DLD1 (cell line): ENCODE data around the gene RPS6KA5.
"Not testable (repeated sequence)": the region's sequence is repeated elsewhere in the genome, so short reads cannot be mapped to it uniquely, and the experiment has no call there.

ENCODE experiments used
- in situ Hi-C: cut with HindIII; loops from 2 replicates; pipeline ENCODE4 v1.10.0; 2017; ENCODE audit warnings: low sequenced_read_pairs

Gene RPS6KA5

GRCh38 chr14:90883782-90884181, 176.7 kb downstream of the RPS6KA5 start:
- in situ Hi-C loops = no loop called here

DNA sequence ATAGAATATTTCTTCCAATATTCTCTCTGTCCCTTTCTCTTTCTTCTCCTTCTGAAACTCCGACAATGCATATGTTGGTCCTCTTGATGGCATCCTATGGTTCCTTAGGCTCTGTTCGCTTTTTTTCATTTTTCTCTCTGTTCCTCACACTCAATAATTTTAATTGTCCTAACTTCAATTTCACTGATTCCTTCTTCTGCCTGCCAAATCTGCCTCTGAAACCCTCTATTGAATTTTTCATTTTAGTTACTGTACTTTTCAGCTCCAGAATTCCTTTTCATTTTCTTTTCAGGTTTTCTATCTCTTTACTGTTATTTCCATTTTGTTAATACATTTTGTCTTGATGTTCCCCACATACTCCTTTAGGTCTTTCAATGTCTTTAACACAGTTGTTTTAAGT, 177.2 kb downstream of the RPS6KA5 start:
- in situ Hi-C loops = no loop called here

DNA sequence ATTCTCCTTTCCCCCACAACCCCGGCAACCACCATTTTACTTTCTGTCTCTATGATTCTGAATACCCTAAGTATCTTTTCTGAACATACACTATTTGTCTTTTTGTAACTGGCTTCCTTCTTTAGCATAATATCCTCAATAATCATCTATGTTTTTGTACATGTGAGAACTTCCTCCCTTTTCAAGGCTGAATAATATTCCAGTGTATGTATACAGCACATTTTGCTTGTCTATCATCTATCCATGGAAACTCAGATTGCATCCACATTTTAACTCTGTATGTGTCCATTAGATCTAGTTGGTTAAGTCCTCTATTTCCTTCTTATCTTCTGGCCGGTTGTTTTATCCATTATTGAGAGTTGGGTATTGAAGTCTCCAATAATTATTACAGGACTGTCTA, 180.2 kb downstream of the RPS6KA5 start:
- in situ Hi-C loops = no loop called here

- in situ Hi-C loops = no loop called here
Measured at GRCh38 chr14:90874599-90874998, 185.8 kb downstream of the RPS6KA5 start.

GRCh38 chr14:90871605-90872233, 188.7 kb downstream of the RPS6KA5 start:
- in situ Hi-C loops = no loop called here

- in situ Hi-C loops = no loop called here
Measured at GRCh38 chr14:90870950-90871604, 189.4 kb downstream of the RPS6KA5 start.

GRCh38 chr14:90867501-90867900, 192.9 kb downstream of the RPS6KA5 start:
- in situ Hi-C loops = no loop called here

- in situ Hi-C loops = no loop called here
Measured at GRCh38 chr14:90866833-90867232, 193.6 kb downstream of the RPS6KA5 start.

GRCh38 chr14:90864741-90865140, 195.7 kb downstream of the RPS6KA5 start:
- in situ Hi-C loops = no loop called here

DNA sequence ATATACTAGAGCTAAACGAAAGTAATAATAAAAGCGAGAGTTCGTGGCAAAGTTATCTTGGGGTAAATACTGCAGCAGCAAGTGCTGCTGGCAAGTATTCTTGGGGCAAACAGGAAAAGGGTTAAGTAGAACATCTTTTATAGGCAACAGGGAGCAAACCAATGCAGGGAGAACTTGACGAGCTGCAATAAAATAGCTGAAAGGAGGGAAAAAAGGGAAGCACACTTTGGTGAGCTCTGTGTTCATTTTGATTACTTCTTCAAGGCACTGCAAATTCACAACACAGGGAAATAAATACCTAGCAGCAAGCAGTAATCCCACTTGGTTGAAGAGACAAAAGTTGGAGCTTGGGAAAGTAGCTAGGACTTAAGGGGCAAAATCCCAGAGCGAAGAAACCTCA, 201.9 kb downstream of the RPS6KA5 start:
- in situ Hi-C loops = no loop called here

DNA sequence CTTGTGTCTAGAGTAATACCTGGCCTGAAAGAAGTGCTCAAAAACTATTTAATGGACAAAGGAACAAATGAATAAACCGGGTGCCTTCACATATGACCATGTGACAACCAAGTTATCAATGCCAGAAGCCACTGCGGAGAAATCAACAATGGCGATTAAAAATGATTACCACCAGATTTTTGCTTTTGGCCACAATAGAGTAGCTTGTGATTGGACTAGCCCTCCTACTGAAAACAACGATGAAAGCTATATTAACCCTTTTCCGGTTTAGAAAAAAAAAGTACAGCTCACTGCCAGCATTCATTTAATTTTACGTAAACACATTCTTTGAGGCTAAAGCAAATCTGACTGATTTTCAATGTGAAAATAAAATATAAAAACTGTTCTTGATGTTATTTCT, 202.6 kb downstream of the RPS6KA5 start:
- in situ Hi-C loops = no loop called here

GRCh38 chr14:90856115-90856514, 204.3 kb downstream of the RPS6KA5 start:
- in situ Hi-C loops = not testable (repeated sequence)

DNA sequence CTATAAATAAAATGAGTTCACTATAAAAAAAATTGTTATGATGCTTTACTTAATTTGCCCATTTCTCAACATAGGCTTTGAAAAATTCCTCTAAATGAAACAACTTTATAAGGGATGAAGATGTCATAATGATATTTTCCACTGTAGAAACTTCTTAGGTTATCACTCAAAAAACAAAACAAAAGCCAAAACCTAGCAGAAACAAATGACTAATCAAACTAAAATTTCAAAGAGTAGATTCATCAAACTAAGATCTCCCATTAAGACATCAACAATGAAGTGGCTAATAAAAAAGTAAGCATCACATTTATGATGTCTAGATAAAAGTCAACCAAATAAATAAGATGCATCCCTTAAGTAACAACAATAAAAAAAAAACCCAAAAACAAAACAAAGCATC, 207.3 kb downstream of the RPS6KA5 start:
- in situ Hi-C loops = no loop called here

- in situ Hi-C loops = no loop called here
Measured at GRCh38 chr14:90851327-90852036, 209.0 kb downstream of the RPS6KA5 start.

DNA sequence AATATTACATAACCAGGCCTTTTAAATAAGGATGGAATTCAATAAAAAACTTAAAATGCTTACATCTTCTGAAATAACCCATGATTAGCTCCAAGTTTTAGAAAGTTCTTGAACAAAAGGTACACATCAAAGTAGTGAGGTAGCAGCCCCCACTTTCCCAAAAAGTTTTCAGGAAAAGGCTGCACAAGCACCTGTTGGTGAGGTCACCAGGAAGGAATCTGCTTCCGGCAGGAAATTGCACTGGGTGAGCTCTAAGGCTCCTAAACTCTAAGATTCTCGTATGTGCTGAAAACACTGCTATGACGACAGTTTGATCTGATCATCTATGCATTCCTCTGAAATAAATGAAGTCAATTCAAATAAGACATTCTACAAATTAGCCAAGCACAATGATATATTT, 210.0 kb downstream of the RPS6KA5 start:
- in situ Hi-C loops = no loop called here

DNA sequence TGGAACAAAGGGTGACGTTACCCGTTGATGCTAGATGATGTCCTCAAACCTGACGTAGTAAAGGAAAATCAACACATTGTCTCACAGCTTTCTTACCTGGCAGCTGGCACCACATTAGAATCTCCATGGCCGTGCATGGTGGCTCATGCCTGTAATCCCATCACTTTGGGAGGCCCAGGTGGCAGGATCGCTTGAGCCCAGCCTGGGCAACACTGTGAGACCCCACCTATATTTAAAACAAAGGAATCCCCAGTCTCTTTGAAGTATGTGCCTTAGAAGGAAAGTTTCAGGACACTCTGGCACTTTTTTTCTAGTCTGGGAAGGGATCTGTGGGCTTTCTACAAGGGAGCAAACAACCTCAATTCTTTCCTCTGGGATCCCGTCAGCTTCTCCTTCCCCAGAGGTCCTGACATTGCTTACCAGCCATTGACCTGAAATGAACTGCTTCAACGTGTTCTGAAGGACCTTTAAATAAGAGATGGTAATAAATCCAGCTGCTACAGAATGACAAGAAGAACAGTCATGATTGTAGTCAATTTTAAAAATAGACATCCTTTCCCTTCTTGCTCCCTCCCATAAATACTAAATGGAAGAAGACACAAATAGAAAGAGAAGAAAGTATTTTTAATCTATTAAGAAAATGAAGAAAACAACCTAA, 210.5 kb downstream of the RPS6KA5 start:
- in situ Hi-C loops = no loop called here

DNA sequence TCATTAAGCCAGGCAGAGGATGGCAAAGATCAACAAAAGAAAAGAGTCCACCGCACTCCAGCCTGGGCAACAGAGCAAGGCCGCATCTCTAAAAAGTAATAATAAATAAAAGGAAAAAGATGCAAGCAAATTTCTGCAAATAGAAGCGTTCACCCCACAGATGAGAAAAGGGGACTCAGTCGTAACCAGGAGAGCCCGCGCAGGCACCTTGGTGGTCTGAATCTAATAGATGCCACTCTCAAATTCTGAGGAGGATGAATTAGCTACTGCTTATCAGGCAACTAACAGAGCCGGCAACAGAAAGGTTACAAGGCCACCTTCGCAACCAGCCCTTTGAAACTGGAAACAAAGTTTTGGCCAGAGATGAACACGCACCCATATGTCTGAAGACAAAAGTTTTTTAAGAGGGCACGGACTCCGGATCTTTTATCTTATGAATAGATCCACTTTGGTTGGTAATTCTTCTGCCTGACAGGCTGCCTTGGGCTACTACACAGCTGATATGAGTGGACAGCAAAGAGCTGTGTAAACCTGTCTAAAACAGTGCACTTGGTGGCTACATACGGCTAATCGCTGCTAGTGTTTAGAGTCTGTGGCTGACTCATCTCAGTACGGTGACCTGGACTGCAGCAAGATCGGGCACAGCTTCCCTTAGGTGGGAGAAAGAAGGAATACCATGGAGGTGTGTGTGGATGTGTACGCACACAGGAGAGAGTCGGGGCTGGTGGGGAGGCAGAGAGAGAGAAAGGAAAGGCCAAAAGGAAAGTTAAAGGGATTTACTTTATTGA, 211.3 kb downstream of the RPS6KA5 start:
- in situ Hi-C loops = no loop called here

DNA sequence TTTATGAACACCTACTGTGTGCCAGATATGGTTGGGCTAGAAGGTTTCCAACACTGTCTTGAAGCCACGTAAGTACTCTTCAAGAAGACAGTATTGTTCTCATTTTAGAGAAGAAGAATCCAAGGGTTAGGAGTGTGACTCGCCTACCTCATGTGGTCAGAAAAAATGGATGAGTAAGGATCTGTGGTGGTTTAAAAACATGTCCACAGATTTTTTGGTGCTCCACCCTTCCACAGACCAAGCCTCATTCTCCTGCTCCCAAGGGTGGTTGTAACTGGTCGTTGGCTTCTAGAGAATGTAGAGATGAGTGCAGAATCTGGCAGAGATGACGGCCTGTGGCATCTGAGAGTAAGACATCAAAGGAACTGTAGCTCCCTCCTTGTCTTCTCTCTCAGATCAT, 213.9 kb downstream of the RPS6KA5 start:
- in situ Hi-C loops = no loop called here

DNA sequence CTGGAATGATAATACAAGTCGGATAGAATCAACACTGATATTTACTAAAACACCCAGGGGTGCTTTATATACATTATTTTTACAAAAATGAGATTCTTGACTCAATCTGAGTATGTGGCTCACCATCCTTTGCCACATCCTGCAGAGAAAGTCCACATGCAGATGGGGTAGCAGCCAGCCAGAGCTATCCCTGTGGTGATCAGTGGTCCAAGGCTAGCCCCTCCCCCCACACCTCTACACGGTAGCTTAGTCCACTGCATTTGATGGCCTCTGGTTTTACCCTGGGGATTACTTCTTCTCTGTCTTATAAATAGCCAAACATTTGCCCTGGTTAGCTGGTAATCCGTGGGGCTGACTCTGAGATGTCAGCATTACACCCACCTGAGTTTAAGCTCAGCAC, 216.1 kb downstream of the RPS6KA5 start:
- in situ Hi-C loops = no loop called here

GRCh38 chr14:90842726-90843125, 217.7 kb downstream of the RPS6KA5 start:
- in situ Hi-C loops = no loop called here

DNA sequence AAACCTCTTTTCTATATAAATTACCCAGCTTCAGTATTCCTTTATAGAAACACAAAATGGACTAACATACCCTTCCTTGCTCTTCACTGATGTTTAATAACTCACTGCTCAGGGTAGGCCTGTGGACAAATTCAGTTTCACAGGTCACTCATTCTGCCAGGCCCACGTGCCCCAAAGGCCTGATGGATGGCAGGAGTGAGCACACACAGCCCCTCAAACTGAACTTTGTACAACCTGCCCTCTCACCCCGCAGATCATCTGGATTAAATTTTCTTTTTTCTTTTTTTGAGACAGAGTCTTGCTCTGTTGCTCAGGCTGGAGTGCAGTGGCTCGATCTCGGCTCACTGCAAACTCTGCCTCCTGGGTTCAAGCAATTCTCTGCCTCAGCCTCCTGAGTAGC, 219.8 kb downstream of the RPS6KA5 start:
- in situ Hi-C loops = not testable (repeated sequence)
